Measurements from ENCODE around the gene IQCH. TPM values are rescaled to one million over a fixed set of nuclear protein-coding genes. Genes with fewer than 3 reads are reported as not detected.

The IQCH gene
- total RNA-seq, 1 experiment from 2014 or later = 1.1 TPM

DNA sequence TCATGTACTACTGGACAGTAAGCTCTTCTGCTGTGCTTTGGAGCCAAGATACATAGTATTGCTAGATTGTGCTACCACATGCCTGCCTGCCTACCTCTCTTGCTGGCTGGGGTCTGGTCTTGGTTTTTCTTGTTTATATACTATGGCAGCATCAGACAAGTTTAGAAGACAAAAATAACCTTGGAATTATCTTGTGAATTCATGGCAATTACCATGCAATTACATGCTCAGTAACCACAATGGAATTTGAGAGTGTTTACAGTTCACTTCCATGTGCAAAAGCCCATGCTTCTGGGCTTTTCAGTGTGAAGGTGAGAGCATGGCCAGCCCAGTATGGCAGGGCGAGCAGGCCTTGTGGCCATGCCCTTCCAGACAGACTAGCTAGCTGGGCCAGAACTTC is 218.4 kb downstream of the IQCH start:
- H3K23ac ChIP-seq (ENCODE audit: insufficient read length, low read depth, low read length) = no peak overlapping the region
- WGBS (ENCODE audit: extremely low coverage, insufficient read length, low lambda C conversion rate) = no CpG with 5 or more reads among the region's 1 CpG

More for the DNA sequence above, 218.4 kb downstream of the IQCH start:
- Histone ChIP-seq H4K5ac (ENCODE audit: insufficient read length, low read depth, low read length) (no peak overlapping the region), H3K4me2 (ENCODE audit: insufficient read depth, insufficient read length, low read length) (no peak overlapping the region), H2BK15ac (ENCODE audit: low read depth, low read length) (no peak overlapping the region), H3T11ph (ENCODE audit: low read length) (no peak overlapping the region), H3K27ac (ENCODE audit: insufficient read length, low read depth, low read length) (no peak overlapping the region), H2AK5ac (ENCODE audit: insufficient read length, low read length) (no peak overlapping the region), H3K79me2 (ENCODE audit: insufficient read depth, low read length) (no peaks in the 10 kb centered on the region), H3K18ac (ENCODE audit: insufficient read length, low read depth, low read length) (no peak overlapping the region), H3K27me3 (ENCODE audit: insufficient read depth, low read length) (no peaks in the 10 kb centered on the region), H2BK5ac (ENCODE audit: insufficient read length, low read length) (no peak overlapping the region), H2BK12ac (ENCODE audit: insufficient read length, low read depth, low read length) (no peak overlapping the region), H3K9me3 (ENCODE audit: control insufficient read depth, low read depth, low read length) (no peaks in the 10 kb centered on the region), H3K9ac (ENCODE audit: extremely low read depth, insufficient read length, low read length) (no peak overlapping the region), H4K20me1 (ENCODE audit: control insufficient read depth, insufficient read depth, insufficient read length) (no peaks in the 10 kb centered on the region), H2AFZ (ENCODE audit: low read length) (no peak overlapping the region), H3K56ac (ENCODE audit: insufficient read length, low read depth, low read length) (no peak overlapping the region), H3K4me1 (ENCODE audit: insufficient read depth, low read length) (no peaks in the 10 kb centered on the region), H2BK120ac (ENCODE audit: low read depth, low read length, poor library complexity, severe bottlenecking) (no peak overlapping the region), H3K23me2 (ENCODE audit: insufficient read length, low read depth, low read length, poor library complexity, severe bottlenecking) (no peaks in the 10 kb centered on the region), H3K79me1 (ENCODE audit: insufficient read depth, low read depth, low read length, poor library complexity, severe bottlenecking) (no peaks in the 10 kb centered on the region), H3K14ac (ENCODE audit: insufficient read depth, low read length) (no peak overlapping the region), H3K4ac (ENCODE audit: low read depth, low read length) (no peak overlapping the region), H4K8ac (replicated peaks; ENCODE audit: insufficient read length, low read depth, low read length) (no peak overlapping the region), H4K91ac (ENCODE audit: insufficient read length, low read depth, low read length) (no peak overlapping the region), H2BK20ac (ENCODE audit: low read depth, low read length, poor library complexity, severe bottlenecking) (no peak overlapping the region)
- Mint-ChIP-seq H3K9me3 (no peaks in the 10 kb centered on the region), H3K4me3 (no peak overlapping the region), H3K27me3 (ENCODE audit: low read depth) (no peaks in the 10 kb centered on the region; the same call in 1 of the 2 replicates), H3K27ac (no peak overlapping the region), H3K4me1 (no peaks in the 10 kb centered on the region), H3K36me3 (ENCODE audit: insufficient read depth in 1 of 3, low read depth in 3 of 3) (no peaks in the 10 kb centered on the region)
- DNase-seq = no peak
- TF ChIP-seq, protein P1, sequence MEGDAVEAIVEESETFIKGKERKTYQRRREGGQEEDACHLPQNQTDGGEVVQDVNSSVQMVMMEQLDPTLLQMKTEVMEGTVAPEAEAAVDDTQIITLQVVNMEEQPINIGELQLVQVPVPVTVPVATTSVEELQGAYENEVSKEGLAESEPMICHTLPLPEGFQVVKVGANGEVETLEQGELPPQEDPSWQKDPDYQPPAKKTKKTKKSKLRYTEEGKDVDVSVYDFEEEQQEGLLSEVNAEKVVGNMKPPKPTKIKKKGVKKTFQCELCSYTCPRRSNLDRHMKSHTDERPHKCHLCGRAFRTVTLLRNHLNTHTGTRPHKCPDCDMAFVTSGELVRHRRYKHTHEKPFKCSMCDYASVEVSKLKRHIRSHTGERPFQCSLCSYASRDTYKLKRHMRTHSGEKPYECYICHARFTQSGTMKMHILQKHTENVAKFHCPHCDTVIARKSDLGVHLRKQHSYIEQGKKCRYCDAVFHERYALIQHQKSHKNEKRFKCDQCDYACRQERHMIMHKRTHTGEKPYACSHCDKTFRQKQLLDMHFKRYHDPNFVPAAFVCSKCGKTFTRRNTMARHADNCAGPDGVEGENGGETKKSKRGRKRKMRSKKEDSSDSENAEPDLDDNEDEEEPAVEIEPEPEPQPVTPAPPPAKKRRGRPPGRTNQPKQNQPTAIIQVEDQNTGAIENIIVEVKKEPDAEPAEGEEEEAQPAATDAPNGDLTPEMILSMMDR (conservative IDR thresholded peaks at IDR 0.05) = no peak

Measured in H9 (cell line).